GM21576 (cell line): Measurements from ENCODE around the gene FGFR3.

ENCODE experiments used
- ATAC-seq: cut with Tn5 transposase; IDR thresholded peaks from one replicate; pipeline ENCODE4 v1.9.1; 2021; ENCODE audit warnings: mild to moderate bottlenecking, moderate library complexity; ENCODE audit not compliant: unreplicated experiment

Gene FGFR3

DNA sequence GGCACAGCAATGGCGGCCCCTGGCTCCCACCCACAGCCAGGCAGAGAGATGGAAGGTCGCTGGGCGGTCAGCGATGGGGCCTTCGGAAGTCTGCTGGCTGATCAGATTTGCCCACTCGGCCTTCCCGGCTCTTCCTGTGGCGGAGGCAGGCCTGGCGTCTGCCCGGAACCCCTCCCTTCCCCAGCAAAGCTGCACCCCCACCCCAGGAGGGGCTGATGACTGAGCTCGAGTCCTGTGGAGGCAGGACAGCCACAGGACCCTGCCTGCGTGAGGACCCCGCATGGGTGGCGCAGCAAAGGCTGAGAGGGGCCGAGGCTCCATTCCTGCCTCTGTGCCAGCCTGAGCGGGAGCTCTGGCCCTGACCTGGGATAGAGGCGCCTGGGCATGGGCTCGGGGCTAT is 37.0 kb upstream of the FGFR3 start:
- ATAC-seq, result no peak

DNA sequence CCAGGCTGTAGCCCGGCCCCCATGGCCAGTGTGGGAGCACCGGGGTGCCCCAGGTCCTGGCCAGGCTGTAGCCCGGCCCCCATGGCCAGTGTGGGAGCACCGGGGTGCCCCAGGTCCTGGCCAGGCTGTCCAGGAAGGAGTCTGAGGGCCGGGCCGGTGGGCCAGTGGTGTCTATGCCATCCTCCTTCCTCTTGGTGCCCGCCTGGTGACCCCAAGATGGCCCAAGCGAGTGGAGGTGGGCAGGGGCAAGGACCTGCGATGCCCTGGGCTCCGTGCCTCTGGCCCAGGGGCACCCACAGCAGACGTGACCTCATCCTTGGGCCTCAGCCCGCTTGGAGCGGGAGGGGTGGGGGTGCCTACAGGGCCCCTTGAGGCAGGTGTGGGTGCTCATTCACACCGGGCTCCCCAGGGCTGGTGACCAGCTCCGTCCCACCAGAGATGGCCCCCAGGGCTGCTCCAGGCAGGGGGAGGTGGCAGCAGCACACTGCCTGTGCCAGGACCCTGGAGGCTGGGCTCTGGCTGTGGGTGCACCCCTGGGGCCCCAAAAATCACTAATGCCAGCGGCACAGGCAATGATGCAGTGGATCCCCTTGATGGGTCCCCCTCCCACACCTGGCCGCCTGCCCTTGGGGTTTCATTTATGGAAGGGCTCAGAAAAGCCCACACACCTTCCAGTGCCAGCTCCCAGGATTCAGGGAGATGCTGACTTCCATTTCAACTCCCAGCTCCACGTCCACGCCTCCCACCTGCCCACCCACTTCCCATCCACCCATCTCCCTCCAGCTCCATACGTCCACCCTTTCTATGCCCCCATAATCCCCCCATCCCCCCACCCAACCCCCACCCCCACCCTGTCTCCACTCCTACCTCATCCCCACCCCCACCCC is 36.0 kb upstream of the FGFR3 start:
- ATAC-seq, result no peak

DNA sequence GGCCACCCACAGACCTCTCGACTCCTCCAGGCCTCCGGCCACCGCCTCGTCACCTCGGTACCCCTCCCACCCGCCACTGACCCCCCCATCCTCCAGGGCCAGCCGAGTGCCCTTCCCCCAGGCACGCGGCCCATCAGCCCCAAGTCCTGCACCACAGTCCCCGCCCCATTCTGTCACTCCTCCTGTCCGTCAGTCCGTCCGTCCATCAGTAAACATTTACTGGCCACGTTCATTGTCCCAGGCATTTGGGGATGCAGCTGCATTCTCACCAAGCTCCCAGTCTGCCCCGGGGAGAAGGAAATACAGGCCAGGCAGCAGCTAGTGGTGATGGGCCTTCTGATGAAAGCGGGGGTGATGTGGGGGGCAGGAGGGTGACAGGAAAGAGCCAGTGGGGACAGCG is 35.3 kb upstream of the FGFR3 start:
- ATAC-seq, result no peak

DNA sequence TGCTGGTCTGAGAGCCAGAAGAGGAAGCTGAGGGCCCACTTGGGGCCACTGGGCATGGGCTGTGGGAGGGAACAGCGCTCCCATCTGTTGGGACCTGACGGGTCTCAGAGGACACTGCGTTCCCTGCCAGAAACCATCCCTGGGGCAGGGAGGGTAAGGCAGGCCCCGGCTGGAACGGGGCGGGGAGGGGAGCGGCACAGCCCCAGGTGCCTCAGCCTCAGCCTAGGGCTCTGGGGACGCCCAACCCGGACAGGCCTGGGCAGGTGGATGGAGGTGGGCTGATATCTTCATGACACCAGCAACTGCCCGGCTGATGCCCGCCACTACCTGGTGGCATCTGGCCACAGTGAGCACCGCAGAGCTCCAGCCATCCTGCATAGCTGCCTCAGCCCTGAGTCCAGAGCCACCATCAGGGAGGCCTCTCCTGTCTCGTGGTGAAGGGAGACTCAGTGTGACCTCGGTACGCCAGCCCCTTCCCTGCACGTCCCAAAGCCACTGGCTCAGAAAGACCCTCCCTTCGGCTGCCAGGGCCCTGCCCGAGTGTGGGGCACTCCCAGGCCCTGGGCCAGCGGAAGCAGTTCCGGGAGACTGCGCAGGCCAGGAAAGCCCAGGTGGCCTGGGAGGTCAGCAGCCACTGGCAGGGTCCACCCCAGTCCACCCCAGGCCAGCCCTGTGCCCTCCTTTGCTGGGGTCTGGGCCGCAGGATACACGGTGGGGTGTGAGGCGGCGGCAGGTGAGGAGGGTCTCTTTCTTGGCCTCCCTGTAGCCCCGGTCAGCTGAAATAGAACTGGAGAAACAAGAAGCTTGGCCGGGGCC is 34.6 kb upstream of the FGFR3 start:
- no peak for ATAC-seq

DNA sequence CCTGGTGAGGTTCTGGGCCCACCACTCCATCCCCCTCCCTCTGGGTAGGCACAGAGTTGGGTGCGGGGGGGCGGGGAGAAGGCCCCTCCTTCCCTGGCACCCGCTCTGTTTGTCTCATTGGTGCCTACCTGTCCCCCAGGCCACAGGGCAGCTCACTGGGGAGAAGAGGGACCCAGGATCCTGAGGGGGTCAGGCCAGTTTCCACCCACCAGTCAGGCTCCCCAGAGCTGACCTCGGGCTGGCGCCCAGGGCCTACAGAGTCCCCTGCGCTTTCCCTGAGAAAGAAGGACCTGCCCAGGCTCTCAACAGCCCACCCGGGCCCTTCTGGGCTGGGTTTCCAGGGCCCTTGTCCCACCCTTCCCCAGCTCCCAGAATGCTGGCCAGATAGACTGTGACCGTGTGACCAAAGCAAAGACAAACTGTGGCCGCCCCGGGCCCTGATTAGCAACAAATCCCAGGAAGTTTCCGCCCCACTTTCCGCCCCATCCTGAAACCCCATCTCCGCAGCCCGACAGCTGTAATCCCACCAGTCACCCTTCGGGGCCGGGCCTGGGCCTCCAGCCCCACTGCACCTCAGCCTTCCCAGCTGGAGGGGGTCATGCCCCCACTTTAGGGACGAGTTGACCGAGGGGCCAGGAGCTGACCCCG is 33.8 kb upstream of the FGFR3 start:
- ATAC-seq, result no peak

DNA sequence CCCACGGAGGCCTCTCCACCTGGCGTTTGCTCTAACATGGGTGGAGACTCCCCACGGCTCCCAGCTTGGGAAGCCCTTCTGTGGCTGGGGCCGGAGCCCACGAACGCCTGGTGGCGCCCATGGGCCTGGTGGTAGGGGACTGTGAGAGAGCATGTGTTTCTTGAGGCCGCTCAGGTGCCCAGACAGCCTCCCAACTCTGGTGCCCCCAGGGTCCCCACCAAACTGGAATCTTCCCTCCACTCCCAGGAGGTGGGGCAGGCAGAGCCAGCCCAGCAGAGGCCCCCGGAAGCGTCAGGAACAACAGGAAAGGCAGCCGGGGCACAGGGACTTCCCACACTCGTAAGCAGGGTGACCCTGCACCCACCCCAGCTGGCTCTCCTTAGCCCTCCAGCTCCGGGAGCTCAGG is 33.3 kb upstream of the FGFR3 start:
- ATAC-seq, result no peak

DNA sequence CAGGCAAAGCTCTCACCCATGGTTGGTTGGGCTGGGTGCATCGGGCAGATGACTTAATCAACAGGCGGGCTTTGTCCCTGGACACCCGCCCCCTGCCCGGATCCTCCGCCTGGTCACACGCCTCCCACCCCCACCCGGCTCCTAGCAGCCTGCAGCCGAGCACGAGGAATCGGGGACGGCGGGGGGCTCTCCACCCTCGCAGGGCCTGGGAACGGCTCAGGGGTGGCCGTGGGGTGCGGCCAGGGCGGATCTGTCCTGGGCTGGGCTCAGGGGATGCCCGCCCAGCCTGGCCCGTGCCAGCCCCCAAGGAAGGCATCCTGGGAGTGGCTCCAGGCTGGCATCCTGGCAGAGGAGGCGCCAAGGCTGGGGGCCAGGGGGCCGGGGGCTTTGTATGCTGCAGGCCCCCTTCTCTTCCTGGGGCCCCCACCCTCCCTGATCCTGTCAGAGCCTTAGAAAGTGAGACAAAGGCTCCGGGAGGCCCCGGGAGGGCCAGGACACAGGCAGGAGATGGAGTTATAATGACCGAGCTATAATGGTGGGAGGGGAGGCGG is 32.5 kb upstream of the FGFR3 start:
- no peak for ATAC-seq

DNA sequence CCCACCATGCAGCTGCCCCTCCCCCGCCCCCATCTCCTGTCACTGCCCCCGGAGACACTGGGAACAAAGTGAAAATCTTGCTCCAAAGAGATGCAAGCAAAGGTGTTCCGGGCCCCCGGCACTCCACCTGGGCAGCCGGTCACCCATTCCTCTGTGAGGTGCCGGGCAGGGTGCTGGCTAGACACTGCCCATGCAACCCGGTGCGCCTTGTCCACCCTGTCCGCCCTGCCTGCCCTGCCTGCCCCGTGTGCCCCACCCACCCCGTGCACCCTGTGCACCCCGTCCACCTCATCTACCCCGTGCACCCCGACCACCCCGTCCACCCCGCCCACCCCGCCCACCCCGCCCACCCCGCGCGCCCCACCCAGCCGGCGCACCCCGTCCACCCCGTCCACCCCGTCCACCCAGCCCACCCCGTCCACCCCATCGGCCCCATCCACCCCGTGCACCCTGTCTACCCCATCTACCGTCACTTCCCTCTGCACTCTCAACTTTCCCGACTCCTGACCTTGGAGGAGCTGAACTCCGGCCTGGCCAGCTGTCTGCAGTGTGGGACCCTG is 31.9 kb upstream of the FGFR3 start:
- no peak for ATAC-seq

DNA sequence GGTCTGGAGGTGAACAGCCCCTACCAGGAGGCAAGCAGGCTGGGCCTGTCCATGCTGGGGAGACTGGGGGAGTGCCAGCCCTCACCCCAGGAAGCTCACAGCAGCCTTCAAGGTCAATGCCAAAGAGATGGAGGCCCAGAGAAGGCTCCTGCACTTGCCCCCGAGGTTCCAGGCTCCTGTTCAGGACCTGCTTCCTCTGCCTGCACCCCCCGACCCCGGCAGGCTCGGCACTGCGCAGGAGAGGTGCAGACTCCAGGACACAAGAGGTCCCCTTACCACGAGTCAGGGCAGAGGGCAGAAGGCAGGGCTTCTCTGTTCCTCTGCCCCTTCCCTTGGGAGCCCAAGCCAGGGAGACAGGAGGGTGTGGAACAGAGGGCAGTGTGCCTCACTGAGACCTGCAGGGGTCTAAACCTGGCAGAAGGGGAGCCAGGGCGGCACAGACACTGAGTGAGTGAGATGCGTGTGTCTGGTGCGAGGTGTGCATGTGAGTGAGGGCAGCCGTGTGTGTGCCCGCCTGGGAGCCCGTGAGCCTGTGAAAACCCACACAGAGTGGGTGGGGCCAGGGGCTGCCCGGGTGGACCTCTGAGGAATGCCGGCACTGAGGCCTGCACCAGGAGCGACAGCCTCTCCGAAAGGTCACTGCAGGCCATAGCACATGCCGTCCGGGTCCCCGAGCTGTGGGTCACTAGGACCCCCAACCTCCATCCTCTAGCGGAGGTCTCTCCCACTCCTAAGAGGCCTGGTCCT is 30.7 kb upstream of the FGFR3 start:
- no peak for ATAC-seq

DNA sequence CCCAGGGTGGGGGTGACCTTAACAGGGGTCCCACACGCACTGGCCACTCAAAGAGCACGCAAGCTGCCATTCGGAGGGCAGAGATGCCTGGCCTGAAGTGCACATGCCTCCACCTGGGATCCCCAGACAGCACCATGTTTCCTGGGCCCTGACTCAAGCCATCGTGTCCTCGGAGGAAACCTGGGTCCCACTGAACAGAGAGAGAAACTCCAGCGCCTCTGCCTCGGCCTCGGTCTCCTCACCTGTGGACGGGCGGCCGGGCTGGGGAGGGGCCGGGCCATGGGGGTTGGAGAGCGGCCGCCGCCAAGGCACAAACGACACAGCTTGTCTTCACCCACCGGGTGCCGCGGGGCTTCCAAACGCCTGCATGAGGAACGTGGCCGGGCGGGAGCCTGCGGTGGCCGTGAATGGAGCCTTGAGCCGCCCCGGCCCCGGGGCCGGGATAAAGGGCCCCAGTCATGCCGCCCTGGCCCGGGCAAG is 30.0 kb upstream of the FGFR3 start:
- no peak for ATAC-seq

DNA sequence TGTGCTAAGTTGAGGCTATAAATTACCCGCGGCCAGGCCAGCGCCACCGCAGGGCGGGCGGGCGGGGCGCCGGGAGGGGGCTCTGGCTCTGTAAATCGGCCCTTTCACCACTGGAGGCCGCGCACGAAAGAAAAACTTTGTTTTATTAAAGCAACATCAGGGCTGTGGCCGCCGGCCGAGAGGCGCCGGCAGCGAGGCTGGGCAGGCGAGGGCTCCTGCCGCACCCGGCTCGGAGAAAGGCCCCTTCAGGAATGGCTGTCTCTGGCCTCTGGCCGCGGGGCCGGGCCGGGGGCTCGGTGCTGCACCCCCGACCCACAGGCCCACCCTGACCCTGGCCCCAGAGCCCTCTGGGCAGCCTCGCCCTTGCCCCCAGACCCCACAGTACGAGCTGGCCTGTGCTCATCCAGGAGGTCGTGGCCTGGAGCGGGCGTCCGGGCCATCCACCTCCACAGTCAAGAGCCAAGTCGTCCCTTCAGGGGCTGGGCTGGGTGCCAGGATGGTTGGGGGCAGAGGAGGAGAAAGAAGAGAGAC is 29.5 kb upstream of the FGFR3 start:
- ATAC-seq, result no peak

DNA sequence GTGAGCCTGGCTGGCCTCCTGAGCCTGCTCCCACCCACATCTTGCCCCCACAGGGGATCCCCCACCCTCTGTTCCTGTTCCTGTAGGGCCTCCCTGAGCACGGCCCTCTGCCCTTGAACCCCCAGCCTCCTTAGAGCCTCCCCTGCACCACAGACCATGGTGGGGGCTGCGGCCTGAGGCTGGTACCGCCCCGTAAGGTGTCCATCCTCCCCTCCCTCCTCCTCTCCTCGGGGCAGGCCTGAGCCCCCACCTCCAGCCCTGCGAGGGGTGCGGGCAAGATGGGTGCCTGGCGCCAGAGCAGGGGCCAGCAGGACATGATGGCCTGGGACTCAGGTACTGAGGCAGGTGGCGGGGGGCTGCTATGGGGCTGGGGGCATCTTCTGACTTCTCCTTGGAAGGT is 28.4 kb upstream of the FGFR3 start:
- ATAC-seq, result no peak

DNA sequence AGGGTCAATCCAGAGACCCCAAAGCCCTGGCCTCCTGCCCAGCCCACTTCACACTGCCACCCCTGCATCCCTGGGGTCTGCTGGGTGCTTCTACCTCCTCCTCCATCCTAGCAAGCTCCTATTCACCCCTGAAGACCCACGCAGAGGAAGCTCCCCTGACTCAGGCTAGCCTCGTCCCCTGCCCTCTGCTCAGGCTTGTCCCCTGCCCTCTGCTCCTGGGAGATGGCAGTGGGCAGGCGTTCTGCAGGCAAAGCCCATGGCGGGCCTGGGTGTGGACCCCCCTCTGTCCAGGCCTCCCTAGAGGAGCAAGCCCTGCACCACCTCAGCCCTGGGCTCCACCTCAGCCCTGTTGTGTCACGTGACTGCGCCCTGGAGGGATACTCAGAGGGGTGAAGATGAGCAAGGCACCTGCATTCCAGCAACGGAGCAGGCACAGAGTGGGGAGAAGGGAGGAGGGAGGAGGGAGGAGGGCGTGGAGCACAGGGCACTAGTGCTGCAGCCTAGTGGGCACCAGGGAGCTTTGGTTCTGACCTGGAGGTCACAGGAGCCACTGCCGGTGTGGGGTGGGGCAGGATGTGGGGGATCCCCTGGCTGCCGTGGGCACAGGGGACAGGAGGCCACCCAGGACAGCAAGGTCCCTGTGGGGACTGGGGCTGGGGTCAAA is 27.6 kb upstream of the FGFR3 start:
- no peak for ATAC-seq

DNA sequence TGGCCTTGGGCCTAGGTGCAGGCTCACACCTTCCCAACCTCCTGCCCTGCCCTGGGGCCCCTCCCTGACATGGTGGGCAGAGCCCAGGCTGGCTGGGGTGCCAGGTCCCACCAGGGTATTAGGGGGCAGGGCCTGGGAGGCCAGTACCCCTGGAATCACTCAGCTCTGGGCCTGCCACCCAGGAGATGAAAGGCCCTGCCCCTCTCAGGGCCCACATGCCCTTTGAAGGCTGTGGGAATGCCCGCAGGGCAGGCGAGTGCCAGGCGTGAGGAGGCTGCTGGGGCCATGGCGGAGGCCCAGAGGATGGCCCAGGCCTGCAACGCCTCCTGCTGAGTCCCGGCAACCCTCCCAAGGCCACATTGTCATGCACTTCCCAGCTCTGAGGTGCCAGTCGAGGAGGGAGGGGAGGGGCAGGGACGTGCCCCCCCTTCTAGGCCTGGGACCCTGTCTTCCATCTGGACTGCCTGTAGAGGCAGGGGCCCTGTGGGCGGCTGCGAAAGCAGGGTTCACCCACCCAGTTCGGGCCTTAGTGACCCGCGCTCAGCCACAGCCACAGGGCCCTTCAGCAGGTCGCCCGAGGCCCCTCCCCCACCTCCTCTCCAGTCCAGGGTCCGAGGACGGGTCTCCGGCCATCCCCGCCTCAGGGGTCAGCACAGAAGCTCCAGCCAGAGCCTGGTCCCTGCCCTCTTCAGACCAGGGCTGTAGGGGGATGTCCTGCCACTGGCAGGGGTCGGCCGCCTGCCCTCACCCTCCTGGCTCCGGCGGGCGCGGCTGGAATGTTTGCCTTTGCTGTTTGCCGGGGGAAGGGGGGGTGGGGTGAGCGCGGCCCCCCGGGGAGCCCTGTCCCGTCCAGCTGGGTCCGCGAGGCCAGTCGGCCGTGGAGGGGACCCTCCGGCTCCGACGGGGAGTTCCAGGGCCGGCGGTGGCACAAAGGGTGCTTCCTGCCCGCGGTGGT is 26.7 kb upstream of the FGFR3 start:
- ATAC-seq, result no peak

DNA sequence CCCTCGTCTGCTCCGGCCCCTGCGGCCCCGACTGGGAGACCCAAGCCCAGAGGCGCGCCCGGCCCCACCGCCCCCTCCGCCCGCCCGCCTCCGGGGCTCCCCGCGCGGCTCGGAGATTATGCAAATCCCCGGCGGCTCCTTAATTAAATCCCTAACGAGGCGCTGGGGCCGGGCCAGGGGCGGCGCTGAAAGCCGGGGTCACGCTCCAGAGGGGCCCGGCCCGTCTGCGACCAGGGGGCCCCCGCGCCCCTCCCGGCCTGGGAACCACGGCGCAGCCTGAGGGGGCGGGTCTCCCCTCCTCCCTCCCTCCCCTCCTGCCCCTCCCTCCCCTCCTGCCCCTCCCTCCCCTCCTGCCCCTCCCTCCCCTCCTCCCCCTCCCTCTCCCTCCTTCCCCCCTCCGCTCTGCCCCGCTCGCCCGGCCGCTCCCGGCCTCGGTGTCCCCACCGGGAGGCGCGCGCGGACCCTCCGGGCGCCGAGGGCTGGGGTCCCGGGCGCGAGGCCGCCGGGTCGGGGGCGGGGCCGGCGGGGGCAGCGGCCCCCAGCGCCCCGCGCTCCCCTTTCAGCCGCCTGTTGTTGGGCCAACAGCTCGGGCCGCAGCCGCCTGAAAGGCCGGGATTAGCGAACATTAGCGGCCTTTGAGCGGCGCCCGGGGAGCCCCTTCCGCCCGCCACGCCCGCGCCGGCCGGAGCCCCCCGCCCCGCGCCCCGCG is 25.9 kb upstream of the FGFR3 start:
- no peak for ATAC-seq

DNA sequence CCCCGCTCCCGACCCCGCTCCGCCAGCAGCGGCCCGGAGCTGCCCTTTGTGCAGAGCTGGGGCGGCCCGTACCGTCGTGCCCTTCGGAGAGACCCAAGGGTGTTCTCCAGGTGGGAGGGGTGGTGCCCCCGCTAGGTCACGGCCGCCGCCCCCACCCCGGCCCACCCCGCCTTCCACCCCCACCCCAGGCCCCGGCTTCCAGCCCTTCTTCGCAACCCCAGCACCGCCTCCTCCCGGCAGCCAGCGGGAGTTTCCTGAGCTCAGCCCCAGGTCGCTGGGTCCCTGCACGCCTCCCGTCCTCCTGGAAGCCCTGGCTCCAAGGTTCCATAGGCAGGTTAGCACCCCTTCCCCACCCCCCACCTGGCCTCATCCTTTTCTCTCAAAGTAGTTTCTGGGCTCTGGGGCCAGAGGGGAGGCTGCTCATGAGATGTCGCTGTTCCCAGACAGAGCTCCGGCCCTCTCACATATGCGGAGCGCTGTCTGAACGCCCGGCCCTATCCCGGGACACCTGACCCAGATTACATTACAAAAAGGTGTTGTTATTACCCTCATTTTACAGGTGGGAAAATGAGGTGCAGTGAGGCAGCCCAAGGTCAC is 25.2 kb upstream of the FGFR3 start:
- no peak for ATAC-seq

DNA sequence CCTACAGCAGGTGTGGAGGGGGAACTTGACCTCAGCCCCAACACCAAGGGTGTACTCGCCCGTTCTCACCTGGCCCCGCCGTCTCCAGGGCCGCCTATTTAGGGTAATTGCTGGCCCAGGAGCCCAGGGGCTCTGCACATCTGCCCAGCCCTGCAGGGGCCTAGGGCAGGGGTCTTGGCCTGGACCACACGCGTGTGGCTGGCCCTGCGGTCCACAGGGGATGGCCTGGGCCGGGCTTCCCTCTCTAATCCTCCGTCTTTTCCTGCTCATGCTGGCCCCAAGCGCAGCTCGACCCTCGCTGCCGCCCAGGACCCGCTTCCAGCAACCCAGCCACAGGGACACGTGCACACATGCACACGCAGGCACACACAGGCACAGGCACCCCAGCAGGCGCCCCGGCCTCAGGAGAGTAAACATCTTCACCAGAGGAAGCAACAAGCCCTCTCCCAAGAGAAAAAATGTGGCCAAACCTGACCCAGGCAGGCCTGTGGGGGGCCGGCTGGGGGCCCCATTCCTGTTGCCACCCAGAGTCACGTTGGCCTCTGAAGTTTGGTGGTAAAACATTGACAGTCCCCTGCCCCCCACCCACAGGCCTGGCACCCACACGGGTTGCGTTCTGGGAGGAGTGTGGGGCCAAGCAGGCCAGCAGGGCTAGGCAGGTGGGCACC is 24.6 kb upstream of the FGFR3 start:
- no peak for ATAC-seq
